HG03064 (cell line): Measurements from ENCODE around the gene PIK3CG.

Experiments
- ATAC-seq: cut with Tn5 transposase; IDR thresholded peaks from one replicate; pipeline ENCODE4 v1.9.1; 2021; ENCODE audit warnings: low read depth; ENCODE audit not compliant: unreplicated experiment

The PIK3CG gene

DNA sequence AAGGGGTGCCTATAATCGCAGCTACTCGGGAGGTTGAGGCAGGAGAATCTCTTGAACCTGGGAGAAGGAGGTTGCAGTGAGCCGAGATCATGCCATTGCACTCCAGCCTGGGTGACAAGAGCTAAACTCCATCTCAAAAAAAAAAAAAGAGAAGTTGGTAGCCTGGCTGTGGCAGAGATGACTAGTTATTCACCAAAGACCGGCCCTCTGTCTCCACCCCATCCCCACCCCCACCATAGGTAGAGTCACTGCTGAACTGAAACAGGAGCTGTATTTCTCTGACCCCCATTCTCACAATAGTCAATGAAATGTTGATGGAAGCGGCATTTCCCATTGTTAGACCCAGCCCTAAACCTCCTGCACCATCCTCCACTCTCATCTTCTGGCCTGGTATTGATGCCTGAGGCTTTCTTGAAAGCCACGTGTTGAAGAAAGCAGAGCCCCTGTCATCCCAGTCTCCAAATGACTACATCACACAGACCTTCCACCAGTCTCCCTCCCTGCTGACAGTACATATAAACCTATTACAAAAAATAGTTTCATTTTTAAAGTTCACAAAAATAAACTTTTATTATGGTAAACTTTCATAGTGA is 9.4 kb upstream of the PIK3CG start:
- ATAC-seq: no peak

DNA sequence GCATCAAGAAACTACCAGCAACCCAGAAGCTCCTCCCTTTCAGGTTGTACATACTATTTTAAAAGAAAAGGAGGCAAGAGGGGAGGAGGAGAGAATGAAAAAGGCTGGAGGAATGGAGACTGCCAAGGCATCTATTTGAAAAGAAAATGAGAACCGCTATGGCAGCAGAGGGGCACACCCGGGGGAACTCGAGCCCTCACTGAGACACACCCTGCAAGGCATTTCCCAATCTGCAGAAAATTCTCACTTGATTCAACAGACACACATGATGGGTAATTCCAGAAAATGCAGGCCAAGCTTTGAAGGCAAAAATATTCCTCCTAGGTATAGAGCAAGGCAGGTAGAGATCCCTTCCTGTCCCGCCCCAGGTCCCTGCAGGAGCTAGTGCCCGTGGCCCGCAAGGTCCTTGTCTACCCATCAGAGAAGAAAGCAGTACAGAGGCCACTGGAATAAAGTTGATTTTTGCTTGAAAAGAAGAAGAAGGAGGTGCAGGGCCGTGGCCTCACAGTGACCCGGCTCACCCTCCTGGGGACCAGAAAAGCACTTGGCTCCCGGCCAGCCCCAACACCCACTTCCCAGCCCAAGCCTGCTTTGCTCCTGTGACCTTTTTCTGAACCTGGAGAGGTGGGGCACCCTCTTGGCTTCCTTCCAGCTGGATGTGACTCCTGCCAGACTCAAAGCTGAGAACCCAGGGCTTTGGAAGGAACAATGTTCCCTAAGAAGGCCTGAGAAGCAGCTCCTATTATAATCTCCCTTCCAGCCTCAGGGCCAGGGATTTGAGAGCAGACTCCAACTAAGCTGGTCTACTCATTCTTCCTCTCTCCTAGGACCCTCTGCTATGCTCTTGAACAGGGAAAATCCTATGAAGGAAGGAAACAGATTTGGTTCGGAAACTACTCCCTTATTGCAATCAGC is 6.2 kb upstream of the PIK3CG start:
- no peak for ATAC-seq

DNA sequence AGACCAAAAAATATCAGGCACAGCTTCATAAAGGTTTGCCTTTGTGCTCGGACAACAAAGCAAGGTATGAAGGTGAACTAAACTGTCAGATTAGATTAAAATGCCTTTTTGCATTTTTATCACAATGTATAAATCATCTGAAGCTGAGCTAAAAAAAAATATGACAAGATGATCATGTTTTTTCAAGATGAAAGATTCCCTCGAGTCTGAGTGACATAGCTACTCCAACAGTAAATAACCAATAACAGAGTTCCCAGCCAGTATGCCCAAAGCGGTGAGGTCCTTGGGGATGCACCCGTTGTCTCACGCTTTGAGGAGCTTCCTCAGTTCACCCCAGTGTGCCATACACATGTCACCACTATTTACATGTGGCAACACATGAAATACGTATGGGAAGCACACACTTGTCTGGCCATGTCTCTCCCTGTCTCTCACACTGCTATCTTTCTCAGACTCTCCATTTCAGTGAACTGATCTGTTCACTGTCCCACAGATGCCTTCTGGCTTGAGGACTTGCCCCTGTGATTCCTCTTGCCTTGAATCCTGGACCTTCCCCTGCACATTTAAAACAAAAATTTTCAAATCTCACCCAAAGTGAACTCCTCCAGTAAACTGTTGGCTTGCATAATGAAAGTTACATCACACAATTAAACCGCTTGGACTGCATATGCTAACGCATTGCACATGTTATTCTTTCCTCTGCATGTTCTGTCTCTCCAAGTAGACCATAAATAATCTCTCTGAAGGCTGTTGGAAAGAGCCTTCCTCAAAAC is 2.6 kb upstream of the PIK3CG start:
- no peak for ATAC-seq

DNA sequence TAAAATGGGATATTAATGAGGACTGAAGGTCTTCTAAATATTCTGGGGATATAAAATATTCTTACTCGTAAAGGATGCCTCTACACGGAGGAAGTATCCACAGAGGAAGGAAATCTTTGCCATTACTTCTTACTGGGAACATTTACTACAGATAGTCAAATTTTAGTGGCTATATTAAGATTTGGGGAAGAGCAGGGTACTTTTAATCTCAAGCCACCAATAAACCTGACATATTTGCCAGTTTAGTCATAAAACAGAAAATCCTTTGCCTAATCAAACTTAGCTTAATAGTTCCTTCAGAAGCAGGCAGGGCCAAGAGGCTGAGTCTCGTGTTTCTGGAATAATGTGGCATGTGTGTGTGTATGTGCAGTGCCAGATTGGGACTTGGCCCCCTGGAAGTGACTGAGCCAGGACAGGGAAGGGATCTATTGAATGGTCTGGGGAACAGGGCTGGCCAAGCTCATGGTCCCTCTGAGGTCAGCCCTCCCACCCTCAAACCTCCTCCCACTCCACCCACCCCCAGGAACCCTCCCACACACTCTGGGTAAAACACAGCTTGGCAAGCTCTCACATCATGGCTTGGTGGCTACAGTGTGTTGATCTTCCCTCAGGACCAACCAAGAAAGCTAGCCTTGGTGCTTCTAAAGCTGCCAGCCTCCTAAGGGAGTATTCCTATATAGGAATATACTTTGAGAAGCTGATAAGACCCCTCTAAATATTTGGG is 1.6 kb upstream of the PIK3CG start:
- no peak for ATAC-seq

DNA sequence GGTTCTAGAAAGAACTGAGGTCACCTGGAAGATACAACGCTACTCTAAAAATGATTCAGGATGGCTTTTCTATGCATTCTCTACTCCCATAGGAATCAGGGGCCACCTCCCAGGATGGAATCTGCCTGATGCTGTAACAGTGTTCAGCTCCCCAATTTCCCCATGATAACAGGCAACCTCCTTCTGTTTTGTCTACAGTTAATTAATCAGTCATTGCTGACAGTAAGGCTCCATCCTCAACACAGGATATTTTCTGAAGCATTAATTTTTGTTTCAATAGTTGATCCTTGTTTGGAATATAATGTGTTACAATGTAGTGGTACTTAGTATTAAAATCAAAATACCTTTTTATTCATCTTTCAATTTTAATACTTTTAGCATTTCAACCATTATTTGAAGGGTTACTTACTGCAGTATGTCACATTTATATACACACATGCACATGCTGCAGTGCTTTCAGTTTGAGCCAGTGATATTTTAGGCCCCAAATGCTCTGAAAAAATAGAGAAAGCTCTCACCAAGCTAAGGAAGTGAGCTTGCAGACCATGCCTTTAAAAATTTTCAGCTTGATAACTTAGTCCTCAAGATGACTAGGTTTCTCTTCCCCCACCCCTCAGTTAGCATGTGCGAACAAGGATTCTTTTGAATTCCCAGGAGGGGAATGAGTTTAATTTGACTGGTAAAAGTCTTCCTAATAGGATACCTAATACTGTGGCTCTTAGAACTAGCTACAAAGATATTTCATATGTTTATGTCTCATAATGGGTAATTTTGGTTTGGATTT is 592 bp upstream of the PIK3CG start:
- ATAC-seq: peak; percentile 42

DNA sequence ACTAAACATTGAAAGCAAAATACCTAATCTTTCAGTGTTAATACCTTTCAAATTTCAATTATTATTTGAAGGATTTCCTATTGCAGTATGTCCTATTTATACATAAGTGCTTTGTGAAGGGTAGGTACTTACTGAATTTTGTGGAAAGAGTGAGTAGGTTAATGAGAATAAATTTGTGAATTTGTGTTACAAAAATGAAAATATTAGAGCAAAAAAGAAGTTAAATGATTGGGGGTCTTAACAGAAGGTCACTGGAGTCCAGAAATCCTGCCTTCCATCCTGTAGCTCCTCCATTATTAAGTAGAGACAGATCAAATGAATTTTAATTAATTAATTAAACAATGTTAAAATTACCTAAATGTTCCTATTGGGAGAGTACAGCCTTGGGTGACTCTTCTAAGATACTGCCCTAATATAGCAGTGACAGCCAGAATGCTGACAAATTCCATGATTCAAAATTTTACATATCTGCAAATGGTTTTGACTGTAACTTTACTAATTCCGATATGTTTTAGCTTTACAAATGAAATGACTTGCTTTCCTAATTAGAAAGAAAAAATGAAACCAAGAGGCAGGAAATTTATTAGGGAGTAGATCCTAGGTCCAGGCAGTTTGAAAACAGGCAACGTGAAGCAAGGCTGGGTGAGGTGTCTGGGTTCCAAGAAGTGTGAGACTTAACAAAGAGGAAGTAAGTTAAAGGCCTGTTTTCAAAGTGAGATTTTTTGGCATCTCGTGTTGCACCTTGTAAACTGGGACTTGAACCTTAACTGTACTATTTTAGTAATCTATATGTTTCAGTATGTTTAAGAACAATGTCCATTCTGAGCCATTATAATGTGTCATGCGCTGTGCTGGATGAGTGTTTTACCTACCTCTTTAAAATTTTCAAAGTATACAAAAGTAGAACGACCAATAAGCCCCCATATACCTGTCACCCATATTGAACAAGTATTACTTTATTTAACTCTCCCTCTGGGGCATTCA is 1.5 kb downstream of the PIK3CG start:
- no peak for ATAC-seq

DNA sequence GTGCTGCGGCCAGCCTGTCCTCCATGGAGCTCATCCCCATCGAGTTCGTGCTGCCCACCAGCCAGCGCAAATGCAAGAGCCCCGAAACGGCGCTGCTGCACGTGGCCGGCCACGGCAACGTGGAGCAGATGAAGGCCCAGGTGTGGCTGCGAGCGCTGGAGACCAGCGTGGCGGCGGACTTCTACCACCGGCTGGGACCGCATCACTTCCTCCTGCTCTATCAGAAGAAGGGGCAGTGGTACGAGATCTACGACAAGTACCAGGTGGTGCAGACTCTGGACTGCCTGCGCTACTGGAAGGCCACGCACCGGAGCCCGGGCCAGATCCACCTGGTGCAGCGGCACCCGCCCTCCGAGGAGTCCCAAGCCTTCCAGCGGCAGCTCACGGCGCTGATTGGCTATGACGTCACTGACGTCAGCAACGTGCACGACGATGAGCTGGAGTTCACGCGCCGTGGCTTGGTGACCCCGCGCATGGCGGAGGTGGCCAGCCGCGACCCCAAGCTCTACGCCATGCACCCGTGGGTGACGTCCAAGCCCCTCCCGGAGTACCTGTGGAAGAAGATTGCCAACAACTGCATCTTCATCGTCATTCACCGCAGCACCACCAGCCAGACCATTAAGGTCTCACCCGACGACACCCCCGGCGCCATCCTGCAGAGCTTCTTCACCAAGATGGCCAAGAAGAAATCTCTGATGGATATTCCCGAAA is 2.7 kb downstream of the PIK3CG start:
- no peak for ATAC-seq

DNA sequence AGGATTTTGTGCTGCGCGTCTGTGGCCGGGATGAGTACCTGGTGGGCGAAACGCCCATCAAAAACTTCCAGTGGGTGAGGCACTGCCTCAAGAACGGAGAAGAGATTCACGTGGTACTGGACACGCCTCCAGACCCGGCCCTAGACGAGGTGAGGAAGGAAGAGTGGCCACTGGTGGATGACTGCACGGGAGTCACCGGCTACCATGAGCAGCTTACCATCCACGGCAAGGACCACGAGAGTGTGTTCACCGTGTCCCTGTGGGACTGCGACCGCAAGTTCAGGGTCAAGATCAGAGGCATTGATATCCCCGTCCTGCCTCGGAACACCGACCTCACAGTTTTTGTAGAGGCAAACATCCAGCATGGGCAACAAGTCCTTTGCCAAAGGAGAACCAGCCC is 3.3 kb downstream of the PIK3CG start:
- ATAC-seq: no peak

DNA sequence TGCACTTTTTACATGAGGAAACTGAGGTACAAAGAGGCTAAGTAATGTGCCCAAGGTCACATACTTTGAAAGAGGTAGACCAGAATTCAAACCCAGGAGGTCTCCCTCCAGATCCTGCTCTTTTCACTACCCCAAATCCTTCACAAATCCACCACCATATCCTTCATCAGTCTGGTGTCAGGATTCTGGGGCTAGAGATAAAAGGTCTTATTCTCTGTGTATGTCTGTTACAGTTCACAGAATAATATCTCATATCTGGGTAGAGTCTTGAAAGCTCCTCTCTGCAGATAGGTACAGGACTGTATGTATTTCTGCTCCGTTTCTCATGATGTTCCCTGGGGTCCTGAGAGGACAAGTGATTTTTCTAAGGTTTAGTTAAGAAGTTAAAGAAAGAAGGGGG is 4.9 kb downstream of the PIK3CG start:
- ATAC-seq: no peak

DNA sequence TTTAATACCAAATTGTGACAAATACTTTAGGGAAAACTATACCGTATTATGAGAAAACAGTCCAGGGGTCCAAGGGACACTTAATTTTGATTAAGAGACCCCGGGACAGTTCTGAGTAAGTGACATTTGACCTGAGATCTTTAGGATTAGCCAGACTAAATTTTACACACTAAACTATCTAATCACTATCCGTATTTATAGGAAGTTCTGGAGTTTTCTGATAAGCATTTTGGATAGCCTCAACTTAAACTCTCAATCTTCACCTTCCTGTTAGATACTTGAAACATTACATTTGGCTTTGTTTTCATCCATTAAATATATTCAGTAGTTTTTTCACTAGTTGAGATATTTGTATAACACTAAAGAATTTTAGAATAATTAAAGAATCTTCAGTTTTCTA is 5.4 kb downstream of the PIK3CG start:
- no peak for ATAC-seq

DNA sequence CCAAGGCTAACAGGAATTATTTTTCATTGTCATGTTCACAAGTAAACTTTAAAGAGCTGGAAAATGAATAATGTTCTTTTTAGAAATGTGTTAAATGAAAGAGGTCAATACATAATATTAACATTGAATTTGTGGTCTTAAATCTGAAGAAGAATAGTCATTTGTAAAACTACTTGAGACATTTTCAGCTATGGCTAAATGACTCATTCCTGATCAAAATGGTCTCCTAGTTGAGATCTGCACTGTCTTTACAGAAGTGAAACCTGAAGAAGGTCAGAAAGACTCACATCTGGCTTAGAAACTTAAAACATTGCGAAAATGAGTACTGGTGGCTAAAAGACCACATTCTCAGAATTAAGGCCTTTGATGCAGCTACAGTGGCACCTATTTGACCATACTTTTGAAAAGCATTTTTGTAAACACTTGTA is 5.9 kb downstream of the PIK3CG start:
- peak; percentile 89 for ATAC-seq

DNA sequence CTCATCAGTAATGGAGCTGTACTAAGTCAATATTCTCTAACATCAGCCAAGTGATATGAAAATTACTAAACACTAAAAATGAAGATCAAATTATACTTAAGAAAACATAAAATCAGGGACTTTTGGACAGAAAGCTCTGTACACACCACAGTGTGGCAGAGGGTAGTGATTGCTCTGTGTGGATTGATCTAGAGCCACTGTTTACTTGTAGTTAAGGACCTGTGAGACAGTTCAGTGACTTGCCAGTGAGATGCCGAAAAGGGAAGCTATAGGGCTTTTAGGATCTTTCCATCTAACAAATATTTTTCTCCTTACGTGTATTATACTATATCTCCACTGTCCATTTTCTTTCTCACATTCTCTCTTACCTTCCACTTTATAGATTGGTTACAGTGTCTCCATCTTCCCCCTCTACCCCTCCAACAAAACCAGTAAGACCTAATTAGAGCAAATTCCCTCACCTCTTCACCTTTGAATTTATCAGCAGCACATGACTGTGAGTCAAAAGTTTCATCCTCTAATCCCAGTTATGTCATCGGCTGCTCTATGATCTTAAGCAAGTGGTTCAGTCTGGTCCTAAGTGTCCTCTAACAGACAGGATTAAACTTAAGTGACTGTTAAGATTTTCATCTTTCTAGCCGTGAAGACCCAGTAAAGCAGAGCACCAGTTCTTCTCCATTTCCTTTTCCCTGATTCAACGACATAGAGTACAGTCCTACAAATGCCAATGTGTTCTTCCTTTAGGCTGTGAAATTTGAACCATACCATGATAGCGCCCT is 6.9 kb downstream of the PIK3CG start:
- ATAC-seq: no peak

DNA sequence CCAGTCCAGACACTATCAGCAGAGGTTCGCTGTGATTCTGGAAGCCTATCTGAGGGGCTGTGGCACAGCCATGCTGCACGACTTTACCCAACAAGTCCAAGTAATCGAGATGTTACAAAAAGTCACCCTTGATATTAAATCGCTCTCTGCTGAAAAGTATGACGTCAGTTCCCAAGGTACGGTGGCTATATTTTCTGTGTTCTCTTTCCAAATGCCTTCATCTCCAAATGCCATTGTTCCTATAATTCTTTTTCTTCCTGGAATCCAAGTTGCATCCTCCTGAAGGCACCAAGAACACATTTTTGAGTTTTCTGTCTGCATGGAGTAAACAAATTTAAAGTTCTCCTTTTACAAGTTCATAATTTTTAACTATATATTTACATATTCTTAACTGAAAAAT is 7.7 kb downstream of the PIK3CG start:
- ATAC-seq: no peak

DNA sequence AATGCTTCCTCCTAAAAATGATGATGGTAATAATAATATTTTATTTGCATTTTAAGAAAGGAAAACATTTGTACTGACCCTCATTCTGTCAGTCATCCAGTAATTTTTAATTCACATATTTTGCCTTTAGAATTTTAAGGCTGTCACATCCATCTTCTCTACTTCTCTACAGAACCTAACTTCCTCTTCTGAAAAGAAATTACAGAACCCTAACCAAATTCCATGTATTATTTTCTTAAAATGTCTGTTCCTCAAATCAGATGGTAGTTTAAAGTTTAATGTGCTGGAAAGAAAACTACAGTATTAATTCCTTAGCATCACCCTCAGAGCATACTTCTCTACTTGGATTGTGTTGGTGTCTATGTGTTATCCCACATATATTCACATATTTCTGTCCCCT is 9.0 kb downstream of the PIK3CG start:
- ATAC-seq: no peak

DNA sequence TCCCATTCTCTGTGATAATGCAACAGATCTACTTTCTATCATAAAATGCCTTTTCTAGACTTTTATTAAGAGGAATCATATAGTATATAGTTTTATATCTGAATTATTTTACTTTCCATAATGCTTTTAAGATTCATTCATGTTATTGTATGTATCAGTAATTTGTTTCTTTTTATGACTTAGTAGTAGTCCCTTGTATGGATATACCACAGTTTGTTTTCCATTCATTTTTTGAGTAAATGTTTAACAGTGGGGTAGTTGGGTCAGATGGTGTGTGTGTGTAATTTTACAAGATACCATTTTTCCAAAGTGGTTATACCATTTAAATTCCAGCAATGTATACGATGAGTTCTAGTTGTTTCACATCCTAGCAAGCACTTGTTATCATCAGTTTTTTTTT is 10.4 kb downstream of the PIK3CG start:
- no peak for ATAC-seq

DNA sequence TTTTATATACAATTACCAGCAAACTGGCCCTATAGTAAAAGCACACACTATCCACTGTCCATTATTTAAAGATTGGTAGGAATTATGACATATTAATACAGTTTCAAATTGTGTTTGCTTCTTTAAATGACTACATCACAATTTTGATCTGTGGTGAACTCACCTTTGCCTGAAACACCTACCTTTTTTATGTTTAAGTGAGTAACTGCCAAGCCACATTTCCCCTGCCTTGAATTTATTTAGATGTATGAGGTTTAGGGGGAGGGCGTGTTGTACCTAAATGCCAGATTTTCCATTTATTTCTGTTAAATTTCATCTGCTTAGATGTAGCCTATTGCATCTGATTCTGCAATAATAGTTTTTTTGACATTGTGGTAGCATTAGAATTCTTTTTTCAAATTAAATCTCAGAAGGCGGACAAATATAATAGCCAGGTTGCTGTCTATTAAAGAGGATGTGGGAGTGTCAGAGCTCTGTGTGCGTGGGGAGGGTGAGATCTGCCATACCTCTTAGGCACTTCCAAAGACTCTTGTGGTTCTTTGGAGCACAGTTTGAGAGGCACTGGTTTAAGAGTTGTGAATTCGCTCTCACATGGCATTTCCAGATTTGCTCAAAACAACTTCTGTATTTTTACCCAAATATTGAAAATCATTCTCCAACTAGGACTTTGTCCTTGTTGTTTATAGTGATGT is 13.8 kb downstream of the PIK3CG start:
- ATAC-seq: no peak

DNA sequence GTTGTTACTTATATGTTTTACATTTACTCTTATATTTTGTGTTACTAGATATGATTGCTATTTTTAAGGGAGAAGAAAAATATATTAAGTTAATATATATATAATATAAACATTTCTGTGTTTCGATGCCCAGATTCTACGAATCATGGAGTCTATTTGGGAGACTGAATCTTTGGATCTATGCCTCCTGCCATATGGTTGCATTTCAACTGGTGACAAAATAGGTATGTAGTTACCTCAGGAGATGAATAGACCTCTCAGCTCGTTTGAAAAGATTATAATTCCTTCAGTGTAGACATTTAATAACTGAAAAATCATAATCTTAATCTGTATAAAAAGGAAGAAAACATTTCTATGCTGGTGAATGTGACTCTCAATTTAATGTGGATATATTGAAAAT is 16.9 kb downstream of the PIK3CG start:
- ATAC-seq: no peak
